Activated effector memory CD4-positive, alpha-beta T cell treated with anti-CD3 and anti-CD28 coated beads, Interleukin-2, amount 50 U/mL, for 16 hours (primary cell): ENCODE data around the gene LANCL3.
"Not testable (repeated sequence)": the region's sequence is repeated elsewhere in the genome, so short reads cannot be mapped to it uniquely, and the experiment has no call there.

ENCODE experiments used
- DNase-seq: peaks from one replicate; pipeline ENCODE4 v3.0.0-alpha.2; 2020

LANCL3 gene

GRCh38 chrX:37638047-37638446, 66.6 kb downstream of the LANCL3 start:
- DNase-seq, result no peak

GRCh38 chrX:37640142-37640541, 68.7 kb downstream of the LANCL3 start:
- DNase-seq, result no peak

- DNase-seq, result no peak
These were observed 70.4 kb downstream of the LANCL3 start for GRCh38 chrX:37641859-37642258.

- DNase-seq, result no peak
These were observed 73.2 kb downstream of the LANCL3 start for GRCh38 chrX:37644381-37645305.

- no peak for DNase-seq
These were observed 74.8 kb downstream of the LANCL3 start for GRCh38 chrX:37646254-37646653.

GRCh38 chrX:37650879-37651278, 79.4 kb downstream of the LANCL3 start:
- DNase-seq, result not testable (repeated sequence)

- DNase-seq, result no peak
These were observed 80.5 kb downstream of the LANCL3 start for GRCh38 chrX:37651921-37652452.

GRCh38 chrX:37652589-37653231, 81.2 kb downstream of the LANCL3 start:
- DNase-seq, result no peak

GRCh38 chrX:37653397-37654085, 82.1 kb downstream of the LANCL3 start:
- DNase-seq, result no peak

GRCh38 chrX:37658343-37659030, 87.0 kb downstream of the LANCL3 start:
- no peak for DNase-seq

- DNase-seq, result no peak
These were observed 87.6 kb downstream of the LANCL3 start for GRCh38 chrX:37659047-37659446.

- DNase-seq, result no peak
These were observed 90.7 kb downstream of the LANCL3 start for GRCh38 chrX:37662181-37662580.

- DNase-seq, result no peak
These were observed 95.1 kb downstream of the LANCL3 start for GRCh38 chrX:37666516-37666915.

GRCh38 chrX:37667141-37667540, 95.7 kb downstream of the LANCL3 start:
- DNase-seq, result no peak

GRCh38 chrX:37672563-37672962, 101.1 kb downstream of the LANCL3 start:
- no peak for DNase-seq

- no peak for DNase-seq
These were observed 105.3 kb downstream of the LANCL3 start for GRCh38 chrX:37676811-37677210.

GRCh38 chrX:37677243-37677642, 105.8 kb downstream of the LANCL3 start:
- no peak for DNase-seq

- DNase-seq, result no peak
These were observed 106.3 kb downstream of the LANCL3 start for GRCh38 chrX:37677765-37678164.

- DNase-seq, result no peak
These were observed 107.1 kb downstream of the LANCL3 start for GRCh38 chrX:37678574-37678973.

GRCh38 chrX:37679230-37679629, 107.8 kb downstream of the LANCL3 start:
- DNase-seq, result no peak

GRCh38 chrX:37679888-37680287, 108.4 kb downstream of the LANCL3 start:
- no peak for DNase-seq

- no peak for DNase-seq
These were observed 113.0 kb downstream of the LANCL3 start for GRCh38 chrX:37684426-37684825.

GRCh38 chrX:37684973-37685372, 113.5 kb downstream of the LANCL3 start:
- DNase-seq, result no peak
